Fibroblast of villous mesenchyme (primary cell): ENCODE results near the gene FSTL4. TPM values are rescaled to one million over a fixed set of nuclear protein-coding genes. Genes with fewer than 3 reads are reported as not detected.

Experiments used
- DNase-seq: peaks from one replicate; pipeline ENCODE4 v3.0.0-alpha.2; 2010; ENCODE audit warnings: low read depth
- H3K4me3 ChIP-seq: 2 replicates; pipeline ENCODE4 v1.5.1; 2011; ENCODE audit warnings: low read depth, mild to moderate bottlenecking, low read length
- total RNA-seq: library from RNA; depleted of rRNA; stranded (reverse); fragments of >200 nt; gene quantifications from 2 replicates; pipeline ENCODE4 v1.2.3, GENCODE V29; 2012
- TF ChIP-seq, protein P1 (sequence below): IDR thresholded peaks from 2 replicates; pipeline ENCODE4 v1.5.1; 2012; ENCODE audit warnings: low read depth, mild to moderate bottlenecking, low read length; ENCODE audit not compliant: insufficient read depth

FSTL4 gene
- total RNA-seq, 1 donor, result not detected

DNA sequence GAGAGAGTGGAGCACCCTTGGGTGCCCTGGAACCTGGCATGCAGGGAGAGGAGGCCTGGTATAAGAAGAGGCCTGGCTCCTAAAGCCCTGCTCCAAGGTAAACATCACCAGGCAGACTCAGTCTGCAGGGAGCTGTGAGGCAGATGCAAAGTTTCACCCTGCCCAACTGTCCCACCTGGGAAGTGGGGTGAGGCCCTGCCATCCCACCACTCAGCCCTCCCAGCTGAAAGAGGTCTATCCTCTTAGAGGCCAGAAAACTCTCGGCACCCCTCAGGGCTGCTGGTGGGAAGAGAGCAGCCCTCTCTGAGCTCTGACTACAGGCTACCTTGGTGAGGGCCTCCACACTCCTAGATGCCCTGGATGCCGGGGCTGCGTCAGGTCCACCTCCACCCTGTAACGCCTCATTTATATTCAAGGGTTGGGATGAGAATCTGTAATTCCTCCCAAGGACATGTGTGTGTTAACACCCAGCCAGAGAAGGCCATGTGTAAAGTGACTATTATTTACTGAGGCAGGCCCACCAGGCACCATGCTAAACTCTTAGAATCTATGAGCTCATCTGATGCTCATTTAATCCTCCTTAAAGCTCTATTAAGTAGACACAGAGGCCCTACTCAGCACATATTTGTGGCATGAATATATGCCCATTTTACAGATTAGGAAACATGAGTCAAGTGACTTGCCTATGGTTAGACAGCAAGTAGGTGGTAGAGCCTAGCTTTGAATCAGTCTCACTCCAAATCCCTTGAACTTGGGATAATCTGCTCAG is 205.9 kb downstream of the FSTL4 start:
- no peak overlapping the region for H3K4me3 ChIP-seq
- TF ChIP-seq, protein P1, sequence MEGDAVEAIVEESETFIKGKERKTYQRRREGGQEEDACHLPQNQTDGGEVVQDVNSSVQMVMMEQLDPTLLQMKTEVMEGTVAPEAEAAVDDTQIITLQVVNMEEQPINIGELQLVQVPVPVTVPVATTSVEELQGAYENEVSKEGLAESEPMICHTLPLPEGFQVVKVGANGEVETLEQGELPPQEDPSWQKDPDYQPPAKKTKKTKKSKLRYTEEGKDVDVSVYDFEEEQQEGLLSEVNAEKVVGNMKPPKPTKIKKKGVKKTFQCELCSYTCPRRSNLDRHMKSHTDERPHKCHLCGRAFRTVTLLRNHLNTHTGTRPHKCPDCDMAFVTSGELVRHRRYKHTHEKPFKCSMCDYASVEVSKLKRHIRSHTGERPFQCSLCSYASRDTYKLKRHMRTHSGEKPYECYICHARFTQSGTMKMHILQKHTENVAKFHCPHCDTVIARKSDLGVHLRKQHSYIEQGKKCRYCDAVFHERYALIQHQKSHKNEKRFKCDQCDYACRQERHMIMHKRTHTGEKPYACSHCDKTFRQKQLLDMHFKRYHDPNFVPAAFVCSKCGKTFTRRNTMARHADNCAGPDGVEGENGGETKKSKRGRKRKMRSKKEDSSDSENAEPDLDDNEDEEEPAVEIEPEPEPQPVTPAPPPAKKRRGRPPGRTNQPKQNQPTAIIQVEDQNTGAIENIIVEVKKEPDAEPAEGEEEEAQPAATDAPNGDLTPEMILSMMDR, result no peak
- DNase-seq, result no peak

DNA sequence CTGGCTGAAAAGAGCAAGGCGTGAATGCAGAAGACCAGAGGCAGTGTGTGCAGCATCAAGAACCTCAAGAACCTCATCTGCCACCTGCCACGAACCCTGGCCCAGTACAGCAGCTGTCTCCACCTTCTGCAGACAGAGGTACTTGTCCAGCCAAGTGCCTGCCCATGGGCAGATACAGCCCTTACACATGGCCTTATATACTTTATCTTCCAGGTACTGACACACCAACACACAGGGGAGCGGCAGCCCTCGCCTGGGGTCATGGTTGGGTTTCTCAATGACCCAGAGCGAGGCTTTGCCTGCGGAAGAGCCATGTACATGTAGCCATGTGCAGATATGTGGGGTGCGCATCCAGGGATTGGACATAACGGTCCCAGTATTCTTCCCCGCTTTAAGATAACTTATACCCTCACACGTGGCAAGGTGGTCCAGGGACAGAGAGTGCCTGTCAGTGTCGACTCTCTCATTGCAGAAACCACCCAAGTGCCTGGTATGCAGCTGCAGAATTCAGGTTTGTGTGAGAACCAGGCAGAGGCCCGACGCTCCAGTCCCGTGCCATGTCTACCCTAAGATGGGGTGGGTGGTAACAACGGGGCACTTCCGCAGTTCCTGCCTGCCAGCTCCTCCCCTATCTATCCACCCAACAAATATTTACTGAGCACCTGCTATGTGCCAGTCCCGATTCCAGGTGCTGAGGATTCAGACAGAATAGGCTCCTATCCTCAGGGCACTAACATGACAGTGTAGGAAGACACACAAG is 206.9 kb downstream of the FSTL4 start:
- H3K4me3 ChIP-seq, result no peak overlapping the region
- no peak for DNase-seq
- TF ChIP-seq, protein P1, result no peak

DNA sequence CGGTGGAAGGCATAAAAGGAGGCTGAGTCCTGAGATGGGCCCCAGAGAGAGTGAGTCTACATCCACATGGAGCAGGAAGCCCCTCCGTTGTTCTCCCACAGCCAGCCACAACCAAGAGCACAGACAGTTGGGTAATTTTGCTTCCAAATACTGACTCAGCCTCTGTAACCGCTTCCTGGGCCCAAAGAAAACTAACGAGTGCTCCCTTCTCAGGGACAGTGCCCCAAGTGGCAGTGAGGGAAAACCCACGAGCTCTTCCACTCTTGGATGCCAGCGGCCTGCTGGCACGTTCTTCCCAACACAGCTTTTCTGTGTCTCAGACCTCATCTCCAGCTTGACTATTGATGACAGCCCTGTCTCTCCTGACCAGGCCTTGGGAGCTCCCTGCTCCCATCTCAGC is 207.6 kb downstream of the FSTL4 start:
- no peak for DNase-seq
- TF ChIP-seq, protein P1, result peak; percentile 4
- H3K4me3 ChIP-seq, result no peak overlapping the region

DNA sequence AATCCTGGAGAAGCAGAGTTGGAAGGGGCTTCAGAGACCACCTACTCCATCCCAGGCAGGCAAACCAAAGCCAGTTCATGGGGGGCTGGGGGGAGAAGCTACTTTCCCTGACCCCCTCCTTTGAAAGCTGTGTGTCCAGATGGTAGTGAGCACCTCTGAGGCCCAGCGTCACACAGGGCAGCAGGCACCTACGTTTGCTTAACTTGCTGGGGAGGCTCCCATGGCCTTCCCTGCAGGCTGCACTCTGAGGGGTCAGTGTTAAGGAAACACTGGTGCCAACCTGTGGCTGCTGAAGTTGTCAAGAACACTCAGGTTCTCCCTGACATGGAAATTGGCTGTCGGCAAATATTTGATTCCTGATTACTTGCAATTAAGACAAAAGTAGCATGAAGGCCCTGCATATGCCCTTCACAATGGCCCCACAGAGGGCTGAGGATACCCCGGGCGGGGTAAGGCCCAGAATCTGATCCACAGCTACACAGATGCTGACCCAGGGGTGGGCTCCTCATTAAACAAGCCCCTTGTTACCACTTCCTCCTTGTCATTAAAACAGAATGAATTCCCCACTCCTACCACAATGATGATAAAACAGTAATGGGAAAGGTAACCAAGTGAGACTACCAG is 208.5 kb downstream of the FSTL4 start:
- no peak for DNase-seq
- H3K4me3 ChIP-seq, result no peak overlapping the region
- TF ChIP-seq, protein P1, result no peak

DNA sequence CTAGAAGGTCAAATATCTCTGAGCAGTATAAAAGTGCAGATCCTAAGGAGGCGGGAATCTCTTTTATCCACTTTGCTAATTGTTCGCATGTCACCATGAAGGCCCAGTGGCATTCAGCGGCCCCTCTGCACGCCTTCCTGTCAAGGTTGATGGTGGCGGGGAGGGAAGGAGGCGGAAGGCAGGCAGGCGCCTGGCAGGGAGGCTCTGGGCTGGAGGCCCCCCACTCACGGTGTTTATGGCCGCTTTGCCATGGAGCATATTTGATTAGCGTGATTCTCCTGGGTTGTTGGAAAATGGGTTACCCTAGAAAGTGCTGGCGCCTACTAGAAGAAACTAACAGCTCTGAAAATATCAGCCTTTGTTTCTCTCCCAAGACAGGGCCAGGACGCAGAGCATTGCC is 209.6 kb downstream of the FSTL4 start:
- TF ChIP-seq, protein P1, result no peak
- no peak overlapping the region for H3K4me3 ChIP-seq
- DNase-seq, result no peak

DNA sequence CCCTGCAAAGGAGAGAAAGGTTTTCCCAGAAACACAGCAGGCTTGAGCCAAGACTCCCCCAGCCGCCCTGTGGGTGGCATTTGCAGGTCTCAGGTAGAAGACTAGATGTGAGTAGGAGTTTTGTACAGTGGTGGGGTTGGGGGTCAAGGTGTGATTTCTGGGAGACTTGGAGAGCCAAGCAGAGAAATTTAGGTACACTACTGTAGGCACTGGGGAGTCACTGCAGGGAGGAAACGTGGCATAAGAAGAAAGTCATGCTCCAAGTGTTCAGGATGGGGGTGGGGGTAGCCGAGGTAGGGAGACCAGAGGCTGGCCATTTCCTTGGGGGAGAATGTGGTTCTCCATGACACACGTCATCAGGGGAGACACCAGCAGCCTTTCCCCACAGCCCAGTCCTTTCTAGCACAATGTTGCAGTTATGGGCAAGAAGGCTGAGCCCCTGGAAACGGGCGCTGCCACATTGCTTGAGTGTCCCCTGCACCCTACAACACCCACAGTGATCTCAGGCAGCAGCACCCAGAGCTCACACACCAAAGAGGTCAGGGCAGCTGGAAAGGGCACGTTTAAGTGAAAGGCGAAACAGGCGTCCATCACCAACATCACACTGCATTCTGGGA is 210.5 kb downstream of the FSTL4 start:
- TF ChIP-seq, protein P1, result no peak
- H3K4me3 ChIP-seq, result no peak overlapping the region
- DNase-seq, result no peak
